ENCODE results near the gene RNF145.

DNA sequence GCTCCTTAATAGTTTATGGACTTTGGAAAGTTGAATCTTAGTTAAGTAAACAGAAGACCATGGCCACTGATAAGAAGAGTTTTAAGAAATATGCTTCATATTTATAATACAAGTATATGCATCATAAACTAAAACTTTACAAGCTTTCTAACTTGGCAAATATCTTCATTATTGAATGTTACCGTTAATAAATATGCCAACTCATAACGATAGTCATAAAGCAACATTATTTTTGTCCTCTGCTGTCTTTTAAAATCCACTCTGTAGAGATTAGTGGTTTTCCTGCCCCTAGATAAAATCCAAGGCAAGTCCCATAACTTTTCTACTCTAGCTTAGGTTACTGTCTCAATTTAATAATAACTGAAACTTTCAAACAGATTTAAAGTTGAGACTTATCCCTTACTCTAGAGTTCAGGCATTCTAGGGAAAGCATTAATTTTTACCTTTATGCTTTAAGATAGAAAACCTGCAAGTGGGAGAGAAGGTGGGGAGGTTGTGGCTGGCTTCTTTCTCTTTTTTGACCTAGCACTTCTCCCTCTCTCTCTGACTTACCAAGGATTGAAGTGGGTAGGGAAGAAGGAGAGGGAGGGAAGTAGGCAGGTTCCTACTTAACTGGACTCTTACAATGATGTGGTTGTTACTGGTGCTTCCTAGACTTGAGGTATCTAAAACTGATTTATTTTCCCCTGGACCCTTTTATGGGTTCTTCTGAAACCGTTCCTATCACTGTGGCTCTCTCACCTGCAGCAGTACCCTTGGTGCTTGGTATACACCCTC lies 29.6 kb downstream of the RNF145 start:
- TF ChIP-seq, protein P1, sequence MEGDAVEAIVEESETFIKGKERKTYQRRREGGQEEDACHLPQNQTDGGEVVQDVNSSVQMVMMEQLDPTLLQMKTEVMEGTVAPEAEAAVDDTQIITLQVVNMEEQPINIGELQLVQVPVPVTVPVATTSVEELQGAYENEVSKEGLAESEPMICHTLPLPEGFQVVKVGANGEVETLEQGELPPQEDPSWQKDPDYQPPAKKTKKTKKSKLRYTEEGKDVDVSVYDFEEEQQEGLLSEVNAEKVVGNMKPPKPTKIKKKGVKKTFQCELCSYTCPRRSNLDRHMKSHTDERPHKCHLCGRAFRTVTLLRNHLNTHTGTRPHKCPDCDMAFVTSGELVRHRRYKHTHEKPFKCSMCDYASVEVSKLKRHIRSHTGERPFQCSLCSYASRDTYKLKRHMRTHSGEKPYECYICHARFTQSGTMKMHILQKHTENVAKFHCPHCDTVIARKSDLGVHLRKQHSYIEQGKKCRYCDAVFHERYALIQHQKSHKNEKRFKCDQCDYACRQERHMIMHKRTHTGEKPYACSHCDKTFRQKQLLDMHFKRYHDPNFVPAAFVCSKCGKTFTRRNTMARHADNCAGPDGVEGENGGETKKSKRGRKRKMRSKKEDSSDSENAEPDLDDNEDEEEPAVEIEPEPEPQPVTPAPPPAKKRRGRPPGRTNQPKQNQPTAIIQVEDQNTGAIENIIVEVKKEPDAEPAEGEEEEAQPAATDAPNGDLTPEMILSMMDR (IDR thresholded peaks at IDR 0.05): no peak
- TF ChIP-seq POLR2AphosphoS5 (IDR thresholded peaks at IDR 0.05): no peak
- TF ChIP-seq POLR2A (IDR thresholded peaks at IDR 0.05): no peak
